IMR-90 (cell line): ENCODE measurements around the gene CCDC33. TPM values are rescaled to one million over a fixed set of nuclear protein-coding genes. Genes with fewer than 3 reads are reported as not detected.

ENCODE experiments used
- ATAC-seq: fragments of 200-7000 bp; cut with Tn5 transposase; 2 replicates; pipeline ENCODE4 v1.9.1; 2020; ENCODE audit warnings: low read depth, mild to moderate bottlenecking, moderate library complexity
- BruUV-seq: library from RNA; stranded (reverse); fragments of 400-500 nt; replicated peaks from 2 replicates; lab custom pipeline; 2021; lab: Mats Ljungman, UMichigan
- CTCF ChIA-PET: fragments of 300-600 bp; formaldehyde crosslinking; extraction: SDS; loops from one replicate; lab custom pipeline; 2021; ENCODE audit warnings: antibody characterized with exemption; lab: Yijun Ruan, JAX
- POLR2A ChIA-PET: fragments of 300-600 bp; sonication (Branson Sonifier 250); formaldehyde crosslinking; loops from one replicate; lab custom pipeline; 2022; ENCODE audit warnings: antibody characterized with exemption; ENCODE audit not compliant: unreplicated experiment; lab: Charles Lee
- DNase-seq: peaks from one replicate; pipeline ENCODE4 v3.0.0; 2013
- H2AFZ ChIP-seq: replicated peaks from 2 replicates; pipeline ENCODE3; 2013; ENCODE audit warnings: low read length, mild to moderate bottlenecking; ENCODE audit not compliant: poor library complexity
- H2AK5ac ChIP-seq: 2 replicates; pipeline ENCODE4 v1.6.1; 2013; ENCODE audit warnings: low read depth, low read length, inconsistent platforms
- H2AK9ac ChIP-seq: replicated peaks from 2 replicates; pipeline ENCODE3; 2013; ENCODE audit warnings: mild to moderate bottlenecking, low read depth, low read length, moderate library complexity; ENCODE audit not compliant: poor library complexity
- H2BK120ac ChIP-seq: 2 replicates; pipeline ENCODE4 v1.6.1; 2013; ENCODE audit warnings: low read depth, low read length, inconsistent platforms
- H2BK15ac ChIP-seq: 3 replicates; pipeline ENCODE4 v1.6.1; 2013; ENCODE audit warnings: low read depth, low read length, inconsistent platforms
- H2BK20ac ChIP-seq: 2 replicates; pipeline ENCODE4 v1.6.1; 2013; ENCODE audit warnings: low read depth, mild to moderate bottlenecking, inconsistent platforms, low read length, moderate library complexity
- H2BK5ac ChIP-seq: 2 replicates; pipeline ENCODE4 v1.6.1; 2013; ENCODE audit warnings: mild to moderate bottlenecking, low read depth, low read length, inconsistent platforms; ENCODE audit not compliant: poor library complexity, severe bottlenecking
- H3K14ac ChIP-seq: replicated peaks from 2 replicates; pipeline ENCODE4 v1.6.1; 2013; ENCODE audit warnings: low read depth, low read length, inconsistent platforms
- H3K18ac ChIP-seq: 2 replicates; pipeline ENCODE4 v1.6.1; 2013; ENCODE audit warnings: low read depth, low read length, control low read depth
- H3K23ac ChIP-seq: 2 replicates; pipeline ENCODE4 v1.6.1; 2013; ENCODE audit warnings: low read depth, low read length, inconsistent platforms
- H3K27ac ChIP-seq: 2 replicates; pipeline ENCODE4 v1.5.1; 2013; ENCODE audit warnings: mild to moderate bottlenecking, control low read depth, low read length; ENCODE audit not compliant: insufficient read depth
- H3K27me3 ChIP-seq: 2 replicates; pipeline ENCODE4 v1.6.1; 2013; ENCODE audit warnings: low read length; ENCODE audit not compliant: control insufficient read depth, insufficient read depth
- H3K36me3 ChIP-seq: 2 replicates; pipeline ENCODE4 v1.6.1; 2013; ENCODE audit warnings: low read length, mixed read lengths; ENCODE audit not compliant: control insufficient read depth, insufficient read depth
- H3K4ac ChIP-seq: 2 replicates; pipeline ENCODE4 v1.6.1; 2013; ENCODE audit warnings: low read depth, low read length, inconsistent platforms
- H3K4me1 ChIP-seq: 2 replicates; pipeline ENCODE4 v1.6.1; 2013; ENCODE audit warnings: low read length, mixed read lengths; ENCODE audit not compliant: control insufficient read depth, insufficient read depth
- H3K4me2 ChIP-seq: 2 replicates; pipeline ENCODE4 v1.6.1; 2013; ENCODE audit warnings: low read depth, mild to moderate bottlenecking, control low read depth, low read length, moderate library complexity
- H3K4me3 ChIP-seq: 2 replicates; pipeline ENCODE4 v1.5.1; 2013; ENCODE audit warnings: low read depth, mild to moderate bottlenecking, control low read depth, low read length, moderate library complexity; ENCODE audit not compliant: insufficient read depth
- H3K56ac ChIP-seq: 2 replicates; pipeline ENCODE4 v1.6.1; 2013; ENCODE audit warnings: low read length, inconsistent platforms; ENCODE audit not compliant: insufficient read depth; ENCODE audit errors: extremely low read depth
- H3K79me1 ChIP-seq, 2 experiments: 2 replicates each; pipeline ENCODE4 v1.6.1; 2013; ENCODE audit warnings: low read length in 2 of 2, inconsistent platforms in 1 of 2, low read depth in 1 of 2
- H3K9ac ChIP-seq: 2 replicates; pipeline ENCODE4 v1.6.1; 2013; ENCODE audit warnings: low read depth, low read length, control low read depth
- H3K9me1 ChIP-seq: 2 replicates; pipeline ENCODE4 v1.6.1; 2013; ENCODE audit warnings: low read length, inconsistent platforms; ENCODE audit not compliant: insufficient read depth
- H3K9me3 ChIP-seq: 2 replicates; pipeline ENCODE4 v1.6.1; 2013; ENCODE audit warnings: low read length; ENCODE audit not compliant: control insufficient read depth, insufficient read depth
- H4K20me1 ChIP-seq: 2 replicates; pipeline ENCODE4 v1.6.1; 2013; ENCODE audit warnings: low read length, inconsistent platforms; ENCODE audit not compliant: insufficient read depth
- H4K5ac ChIP-seq: 2 replicates; pipeline ENCODE4 v1.6.1; 2013; ENCODE audit warnings: mild to moderate bottlenecking, low read depth, low read length, control low read depth
- H4K8ac ChIP-seq, 2 experiments: 2 replicates each; pipeline ENCODE4 v1.6.1; 2013; ENCODE audit warnings: low read depth in 2 of 2, low read length in 2 of 2, control low read depth in 1 of 2, inconsistent platforms in 1 of 2
- H4K91ac ChIP-seq: 2 replicates; pipeline ENCODE4 v1.6.1; 2013; ENCODE audit warnings: low read depth, low read length, inconsistent platforms; ENCODE audit not compliant: insufficient read depth
- CEBPB ChIP-seq: IDR thresholded peaks from 2 replicates; pipeline ENCODE4 v1.6.1; 2012; ENCODE audit warnings: low read depth, low read length, improper control_type of control experiment
- CTCF ChIP-seq: conservative IDR thresholded peaks from 2 replicates; pipeline ENCODE4 v1.5.1; 2012; ENCODE audit warnings: mild to moderate bottlenecking, low read depth, low read length, improper control_type of control experiment
- ELK1 ChIP-seq: fragments of 150-350 bp; IDR thresholded peaks from 2 replicates; pipeline ENCODE4 v1.6.1; 2016; ENCODE audit warnings: low read depth, mild to moderate bottlenecking, low read length, moderate library complexity, borderline replicate concordance
- FOS ChIP-seq: fragments of 150-350 bp; IDR thresholded peaks from 2 replicates; pipeline ENCODE4 v1.6.1; 2016; ENCODE audit warnings: low read depth, low read length
- MAFK ChIP-seq: IDR thresholded peaks from 2 replicates; pipeline ENCODE4 v1.6.1; 2012; ENCODE audit warnings: low read depth, low read length, improper control_type of control experiment
- MAZ ChIP-seq: IDR thresholded peaks from 2 replicates; pipeline ENCODE4 v1.6.1; 2012; ENCODE audit warnings: low read depth, mild to moderate bottlenecking, low read length, improper control_type of control experiment, moderate library complexity, borderline replicate concordance
- MXI1 ChIP-seq: IDR thresholded peaks from 2 replicates; pipeline ENCODE4 v1.6.1; 2012; ENCODE audit warnings: low read depth, mild to moderate bottlenecking, low read length, moderate library complexity, borderline replicate concordance
- NFE2L2 ChIP-seq: fragments of 150-350 bp; IDR thresholded peaks from 2 replicates; pipeline ENCODE4 v1.6.1; 2016; ENCODE audit warnings: low read depth, mild to moderate bottlenecking, low read length
- POLR2A ChIP-seq: IDR thresholded peaks from 2 replicates; pipeline ENCODE4 v1.6.1; 2012; ENCODE audit warnings: mild to moderate bottlenecking, low read depth, low read length
- RAD21 ChIP-seq: IDR thresholded peaks from 2 replicates; pipeline ENCODE4 v1.6.1; 2012; ENCODE audit warnings: low read length, improper control_type of control experiment
- RCOR1 ChIP-seq: IDR thresholded peaks from 2 replicates; pipeline ENCODE4 v1.6.1; 2012; ENCODE audit warnings: mild to moderate bottlenecking, low read length, improper control_type of control experiment; ENCODE audit not compliant: insufficient replicate concordance
- RFX5 ChIP-seq: IDR thresholded peaks from 2 replicates; pipeline ENCODE4 v1.8.0; 2012; ENCODE audit warnings: low read depth, mild to moderate bottlenecking, low read length, moderate library complexity
- SMC3 ChIP-seq: fragments of 150-350 bp; IDR thresholded peaks from 2 replicates; pipeline ENCODE4 v1.6.1; 2016; ENCODE audit warnings: low read depth, mild to moderate bottlenecking, antibody characterized with exemption, low read length, moderate library complexity
- USF2 ChIP-seq: fragments of 150-350 bp; IDR thresholded peaks from 2 replicates; pipeline ENCODE4 v1.6.1; 2017; ENCODE audit warnings: mild to moderate bottlenecking, antibody characterized with exemption, low read length, low read depth
- WGBS, 2 experiments: methylation state at CpG; one replicate each; pipeline versions ENCODE4 v1.1.5 to v1.1.7; 2013; ENCODE audit warnings: missing lambda C conversion rate in 2 of 2; ENCODE audit not compliant: insufficient read length in 1 of 2; ENCODE audit errors: extremely low coverage in 2 of 2; 5-methylcytosine and 5-hydroxymethylcytosine counted together
- dilution Hi-C: fragments of 300-500 bp; cut with HindIII; formaldehyde crosslinking; loops from one replicate; pipeline ENCODE4 v1.14.3; 2018; ENCODE audit warnings: low sequenced_read_pairs; ENCODE audit not compliant: unreplicated experiment
- in situ Hi-C: fragments of 300-500 bp; cut with MboI; formaldehyde crosslinking; loops from 3 replicates; pipeline ENCODE4 v1.14.3; 2019; ENCODE audit warnings: low sequenced_read_pairs, inconsistent platforms, mixed read lengths
- intact Hi-C: fragments of 100-400 bp; cut with micrococcal nuclease; formaldehyde crosslinking; loops from 2 replicates; pipeline ENCODE4 v1.10.0; 2022
- polyA plus RNA-seq, 3 experiments: library from polyadenylated mRNA; depleted of rRNA; stranded (reverse); fragments of >200 nt; gene quantifications; 2 replicates each; pipeline ENCODE4 v1.2.3, GENCODE V29; 2012; ENCODE audit warnings: low replicate concordance in 1 of 3
- total RNA-seq: library from RNA; depleted of rRNA; stranded (reverse); fragments of >200 nt; gene quantifications from 2 replicates; pipeline ENCODE4 v1.2.3, GENCODE V29; 2012

The CCDC33 gene
- total and polyA plus RNA-seq, 2 of the 4 experiments (the other 2 are of a cell fraction) = not detected

- no peak overlapping the region for H4K91ac ChIP-seq
- dilution Hi-C loops = no loop called here
- 86% methylated on average over 6 of the region's 16 CpGs; no CpG with 5 or more reads in 1 of the 2 experiments for WGBS, 2 experiments
- H2AFZ ChIP-seq = no peak overlapping the region
- in situ Hi-C loops = no loop called here
- H3K79me1 ChIP-seq = no peaks in the 10 kb centered on the region
- H4K8ac ChIP-seq = no peak overlapping the region
- no peak overlapping the region for H3K56ac ChIP-seq
- no peak overlapping the region for H2BK20ac ChIP-seq
- ATAC-seq = no peak
- no peak overlapping the region for H3K4ac ChIP-seq
- no peak overlapping the region for H2AK5ac ChIP-seq
- POLR2A ChIA-PET = no interaction called here
- 0 out of 2 replicates have a peak, but pooled peaks cover 3% of the 10 kb centered on the region for H4K20me1 ChIP-seq
- no peak overlapping the region for H3K18ac ChIP-seq
- no peak overlapping the region for H2AK9ac ChIP-seq
- H3K23ac ChIP-seq = no peak overlapping the region
- H2BK15ac ChIP-seq = no peak overlapping the region
- no TSS peak for BruUV-seq
- no peak overlapping the region for H3K14ac ChIP-seq
- CTCF ChIA-PET = no interaction called here
- no peaks in the 10 kb centered on the region for H3K9me1 ChIP-seq
- no peak overlapping the region for H2BK5ac ChIP-seq
- intact Hi-C loops = no loop called here
- no peak overlapping the region for H3K4me3 ChIP-seq
- peaks cover 51% of the 10 kb centered on the region for H3K27me3 ChIP-seq
- peaks cover 9% of the 10 kb centered on the region; the same call in 1 of the 2 replicates for H3K4me1 ChIP-seq
- DNase-seq = no peak
- no peak overlapping the region for H4K5ac ChIP-seq
- no peak overlapping the region for H3K4me2 ChIP-seq
- no peak overlapping the region for H3K9ac ChIP-seq
- H3K27ac ChIP-seq = no peak overlapping the region
- H3K9me3 ChIP-seq = no peaks in the 10 kb centered on the region
- no peaks in the 10 kb centered on the region for H3K36me3 ChIP-seq
- H2BK120ac ChIP-seq = no peak overlapping the region
- TF ChIP-seq POLR2A = no peak
- TF ChIP-seq CEBPB = no peak
- TF ChIP-seq RCOR1 = no peak
- TF ChIP-seq ELK1 = no peak
- no peak for TF ChIP-seq MAZ
- no peak for TF ChIP-seq MAFK
- TF ChIP-seq MXI1 = no peak
- no peak for TF ChIP-seq RFX5
- no peak for TF ChIP-seq RAD21
- no peak for TF ChIP-seq USF2
- no peak for TF ChIP-seq NFE2L2
- TF ChIP-seq FOS = no peak
- TF ChIP-seq SMC3 = no peak
- TF ChIP-seq CTCF = no peak
Observed at GRCh38 chr15:74217907-74218885, 17.9 kb upstream of the CCDC33 start.
